Spleen (tissue), 11 donors: ENCODE measurements around the gene SETD7. TPM values are rescaled to one million over a fixed set of nuclear protein-coding genes. Genes with fewer than 3 reads are reported as not detected.

Experiments
- DNase-seq: peaks from one replicate; pipeline ENCODE4 v3.0.0-alpha.2; 2020
- H3K27ac ChIP-seq, 8 donors: fragments of 200-600 bp; sonication (generic) in 7 of 8; 1 replicate in 4 of 8; 2 replicates in 4 of 8; pipeline versions ENCODE4 v1.5.0 to v1.8.0; 2016 to 2021; ENCODE audit warnings: inconsistent platforms in 4 of 8, mild to moderate bottlenecking in 4 of 8, moderate library complexity in 1 of 8
- H3K27me3 ChIP-seq, 7 donors: fragments of 200-600 bp; sonication (generic) in 6 of 7; replicated peaks in 1 of 7; 1 replicate in 4 of 7; 2 replicates in 3 of 7; pipeline versions ENCODE4 v1.5.0 to v1.8.0; 2016 to 2021; ENCODE audit warnings: inconsistent platforms in 3 of 7, mild to moderate bottlenecking in 1 of 7
- H3K36me3 ChIP-seq, 6 donors: fragments of 200-600 bp; sonication (generic) in 5 of 6; 1 replicate in 4 of 6; 2 replicates in 2 of 6; pipeline versions ENCODE4 v1.5.0 to v1.8.0; 2016 to 2021; ENCODE audit warnings: inconsistent platforms in 2 of 6
- H3K4me1 ChIP-seq, 6 donors: fragments of 200-600 bp; sonication (generic) in 5 of 6; 1 replicate in 3 of 6; 2 replicates in 3 of 6; pipeline versions ENCODE4 v1.5.0 to v1.8.0; 2016 to 2021; ENCODE audit warnings: inconsistent platforms in 3 of 6
- H3K4me3 ChIP-seq, 8 donors: fragments of 200-600 bp; sonication (generic) in 7 of 8; 1 replicate in 4 of 8; 2 replicates in 4 of 8; pipeline versions ENCODE4 v1.5.0 to v1.8.0; 2016 to 2021; ENCODE audit warnings: inconsistent platforms in 4 of 8, mild to moderate bottlenecking in 4 of 8, moderate library complexity in 2 of 8
- H3K9me3 ChIP-seq, 8 donors: fragments of 200-600 bp; sonication (generic) in 7 of 8; 1 replicate in 4 of 8; 2 replicates in 4 of 8; pipeline versions ENCODE4 v1.5.0 to v1.8.0; 2016 to 2021; ENCODE audit warnings: inconsistent platforms in 4 of 8
- CTCF ChIP-seq, 11 experiments: fragments of 200-600 bp in 7 of 11; fragments of 450-650 bp in 4 of 11; sonication (generic) in 4 of 11; IDR thresholded peaks in 8 of 11; conservative IDR thresholded peaks in 3 of 11; 1 replicate in 7 of 11; 2 replicates in 4 of 11; pipeline versions ENCODE4 v1.4.0 to v1.8.0; 2016 to 2021; ENCODE audit warnings: antibody characterized with exemption in 11 of 11, inconsistent platforms in 4 of 11, mild to moderate bottlenecking in 1 of 11
- POLR2A ChIP-seq, 3 donors: fragments of 450-650 bp; IDR thresholded peaks; one replicate each; pipeline ENCODE4 v1.5.1; 2017; ENCODE audit warnings: antibody characterized with exemption in 3 of 3, mild to moderate bottlenecking in 1 of 3
- POLR2AphosphoS5 ChIP-seq, 3 donors: sonication (generic); formaldehyde crosslinking; IDR thresholded peaks; one replicate each; pipeline ENCODE4 v1.5.1; 2017; ENCODE audit warnings: antibody characterized with exemption in 3 of 3
- WGBS, 5 donors: extraction: QIAGEN DNeasy Blood & Tissue Kit in 3 of 5; methylation state at CpG; one replicate each; pipeline versions ENCODE4 v1.1.5 to v1.1.7; 2013 to 2018; 5-methylcytosine and 5-hydroxymethylcytosine counted together
- intact Hi-C: fragments of 100-400 bp; cut with DNase I; formaldehyde crosslinking; loops from one replicate; pipeline ENCODE4 v1.15.0; 2023; ENCODE audit warnings: low total_unique reads
- polyA plus RNA-seq, 3 donors: library from polyadenylated mRNA; stranded (reverse); fragments of 200-250 nt; gene quantifications; one replicate each; pipeline ENCODE4 v1.2.1, GENCODE V29; 2013
- total RNA-seq, 7 donors: library from RNA; depleted of rRNA in 3 of 7; stranded (reverse); fragments of >200 nt in 3 of 7; fragmentation: NEBNext Ultra II Directional in 4 of 7; extraction: Animal tissue kit (Norgen Biotek cat#: 25700) in 4 of 7; gene quantifications; one replicate each; pipeline versions ENCODE4 v1.1.0 to v1.2.1, GENCODE V29; 2016 to 2021
- donor health status: healthy with polysubstance abuse.
- donor health status: DM: no; HTN: no; CAD: no; lungs with moderate emphysema.
- donor health status: DM: no; HTN: no; CAD: no.
- donor health status: Bipolar disorder and iron deficiency.
- donor health status: healthy.
- donor health status: DM: no; HTN: no; CAD: no.
- donor health status: DM: yes; HTN: yes; CAD: no.

The SETD7 gene
- total and polyA plus RNA-seq, 10 donors: 5.0 to 45.4 (median 30.8) TPM

- WGBS, 5 donors: 79 to 94% (median 86%) methylated on average over 1 of the region's 1 CpG
These were observed 32.9 kb downstream of the SETD7 start for GRCh38 chr4:139523076-139523475.

GRCh38 chr4:139522457-139522856 lies 33.6 kb downstream of the SETD7 start:
- no peaks in the 10 kb centered on the region for H3K27me3 ChIP-seq
- no peak for TF ChIP-seq POLR2AphosphoS5 (IDR thresholded peaks at IDR 0.05)
- no peak for TF ChIP-seq POLR2A (IDR thresholded peaks at IDR 0.05)
- no peak for TF ChIP-seq CTCF (IDR thresholded peaks at IDR 0.05 in 8 of 11, conservative IDR thresholded peaks at IDR 0.05 in 3 of 11)
- 61 to 85% (median 74%) methylated on average over 4 of the region's 4 CpGs for WGBS, 5 donors
- peaks cover 0 to 48% (median 12%) of the 10 kb centered on the region in 6 donors for H3K4me1 ChIP-seq
- DNase-seq: no peak
- no peak overlapping the region for H3K27ac ChIP-seq
- no peak overlapping the region for H3K4me3 ChIP-seq
- H3K9me3 ChIP-seq: no peaks in the 10 kb centered on the region
- H3K36me3 ChIP-seq: peaks cover 0 to 100% (median 43%) of the 10 kb centered on the region in 6 donors
- intact Hi-C loops: loop anchor here (10.0 kb wide), 1 partner anchor 108 kb away; no protein-coding TSS in a partner anchor

More at GRCh38 chr4:139523076-139523475, 32.9 kb downstream of the SETD7 start:
- H3K9me3 ChIP-seq: no peaks in the 10 kb centered on the region
- H3K27me3 ChIP-seq: no peaks in the 10 kb centered on the region
- intact Hi-C loops: loop anchor here (10.0 kb wide), 1 partner anchor 108 kb away; no protein-coding TSS in a partner anchor
- H3K36me3 ChIP-seq: peaks cover 0 to 100% (median 41%) of the 10 kb centered on the region in 6 donors
- DNase-seq: no peak
- no peak overlapping the region for H3K4me3 ChIP-seq
- TF ChIP-seq POLR2AphosphoS5 (IDR thresholded peaks at IDR 0.05): no peak
- no peak for TF ChIP-seq CTCF (IDR thresholded peaks at IDR 0.05 in 8 of 11, conservative IDR thresholded peaks at IDR 0.05 in 3 of 11)
- no peak for TF ChIP-seq POLR2A (IDR thresholded peaks at IDR 0.05)
- H3K4me1 ChIP-seq: peaks cover 0 to 48% (median 12%) of the 10 kb centered on the region in 6 donors
- H3K27ac ChIP-seq: no peak overlapping the region

GRCh38 chr4:139521754-139522401 lies 34.1 kb downstream of the SETD7 start:
- no peak for TF ChIP-seq POLR2A (IDR thresholded peaks at IDR 0.05)
- no peak for TF ChIP-seq POLR2AphosphoS5 (IDR thresholded peaks at IDR 0.05)
- TF ChIP-seq CTCF (IDR thresholded peaks at IDR 0.05 in 8 of 11, conservative IDR thresholded peaks at IDR 0.05 in 3 of 11): no peak
- 68 to 82% (median 76%) methylated on average over 4 of the region's 4 CpGs for WGBS, 5 donors

GRCh38 chr4:139515531-139515958 lies 40.5 kb downstream of the SETD7 start:
- TF ChIP-seq CTCF (IDR thresholded peaks at IDR 0.05 in 8 of 11, conservative IDR thresholded peaks at IDR 0.05 in 3 of 11) (no peak), POLR2AphosphoS5 (IDR thresholded peaks at IDR 0.05) (no peak), POLR2A (IDR thresholded peaks at IDR 0.05) (no peak)
- H3K9me3 ChIP-seq: no peaks in the 10 kb centered on the region
- H3K27me3 ChIP-seq: no peaks in the 10 kb centered on the region
- H3K4me3 ChIP-seq: no peak overlapping the region
- no peaks in the 10 kb centered on the region for H3K4me1 ChIP-seq
- no peak for DNase-seq
- peaks cover 0 to 100% (median 55%) of the 10 kb centered on the region in 6 donors for H3K36me3 ChIP-seq
- H3K27ac ChIP-seq: no peak overlapping the region
- intact Hi-C loops: no loop called here
- WGBS, 5 donors: 54 to 80% (median 78%) methylated on average over 4 of the region's 4 CpGs

More at GRCh38 chr4:139521754-139522401, 34.1 kb downstream of the SETD7 start:
- no peak for DNase-seq
- Histone ChIP-seq H3K4me1 (peaks cover 0 to 46% (median 12%) of the 10 kb centered on the region in 6 donors), H3K27me3 (no peaks in the 10 kb centered on the region), H3K27ac (peak overlapping the region in 2 of 8 donors; percentile 26 to 31), H3K36me3 (peaks cover 0 to 100% (median 46%) of the 10 kb centered on the region in 6 donors), H3K4me3 (no peak overlapping the region), H3K9me3 (no peaks in the 10 kb centered on the region)
- intact Hi-C loops: loop anchor here (10.0 kb wide), 1 partner anchor 107 kb away; no protein-coding TSS in a partner anchor
